ENCODE measurements around the gene EGFR.

- TF ChIP-seq TAF1 (IDR thresholded peaks at IDR 0.05; ENCODE audit: borderline replicate concordance, insufficient read depth, low read length) (no peak), POLR2AphosphoS5 (IDR thresholded peaks at IDR 0.05; ENCODE audit: low read depth, low read length) (no peak), FOXP2 (optimal IDR thresholded peaks at IDR 0.05; ENCODE audit: borderline replicate concordance, extremely low read depth, extremely low read length, insufficient read depth) (no peak)
Observed at GRCh38 chr7:55006499-55006898, 12.3 kb upstream of the EGFR start.

Measured in PFSK-1 (cell line).